DMS53 (cell line): ENCODE measurements around the gene RPL38.
A peak's percentile ranks its signal among the peaks of the same experiment; 100 is the strongest.

Source experiments
- DNase-seq: peaks from one replicate; lab custom pipeline; 2025; lab: John Stamatoyannopoulos, UW

Gene RPL38

DNA sequence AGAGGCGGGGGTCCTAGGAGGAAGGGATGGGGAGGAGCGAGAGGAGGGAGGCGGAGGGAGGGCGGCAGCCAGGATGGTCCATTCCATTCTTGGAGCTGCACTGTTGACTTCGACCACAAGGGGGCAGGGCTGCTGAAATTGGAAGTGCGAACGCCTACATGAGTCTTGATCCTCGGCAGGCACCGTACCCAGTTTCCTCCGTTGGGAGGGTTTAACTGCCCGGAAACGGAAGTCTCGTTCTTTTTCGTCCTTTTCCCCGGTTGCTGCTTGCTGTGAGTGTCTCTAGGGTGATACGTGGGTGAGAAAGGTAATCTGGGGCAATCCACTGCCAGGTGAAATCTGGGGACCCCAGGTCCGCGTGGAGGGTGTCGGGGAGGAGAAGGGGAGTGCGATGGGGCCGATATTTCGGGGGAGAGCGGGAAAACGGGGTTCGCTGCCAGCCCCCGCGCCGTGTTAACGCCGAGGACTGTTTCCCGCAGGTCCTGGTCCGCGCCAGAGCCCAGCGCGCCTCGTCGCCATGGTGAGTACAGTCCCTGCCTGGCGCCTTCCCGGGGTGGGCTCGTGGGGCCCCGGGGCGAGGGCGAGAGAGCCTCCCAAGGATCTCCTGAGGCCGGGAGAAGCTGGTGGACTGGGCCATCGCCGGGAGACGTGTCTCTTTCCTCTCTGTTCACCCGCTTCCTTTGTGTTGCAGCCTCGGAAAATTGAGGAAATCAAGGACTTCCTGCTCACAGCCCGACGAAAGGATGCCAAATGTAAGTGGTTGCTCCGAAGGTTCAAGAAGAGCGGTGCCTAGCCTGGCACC, at the start of gene RPL38:
Gene RPL38, plus strand, starts transcription at position 240 of the 802 bp plus-strand sequence. Its CDS starts 278 bp downstream, at position 518.
- DNase-seq, result peak; percentile 99

DNA sequence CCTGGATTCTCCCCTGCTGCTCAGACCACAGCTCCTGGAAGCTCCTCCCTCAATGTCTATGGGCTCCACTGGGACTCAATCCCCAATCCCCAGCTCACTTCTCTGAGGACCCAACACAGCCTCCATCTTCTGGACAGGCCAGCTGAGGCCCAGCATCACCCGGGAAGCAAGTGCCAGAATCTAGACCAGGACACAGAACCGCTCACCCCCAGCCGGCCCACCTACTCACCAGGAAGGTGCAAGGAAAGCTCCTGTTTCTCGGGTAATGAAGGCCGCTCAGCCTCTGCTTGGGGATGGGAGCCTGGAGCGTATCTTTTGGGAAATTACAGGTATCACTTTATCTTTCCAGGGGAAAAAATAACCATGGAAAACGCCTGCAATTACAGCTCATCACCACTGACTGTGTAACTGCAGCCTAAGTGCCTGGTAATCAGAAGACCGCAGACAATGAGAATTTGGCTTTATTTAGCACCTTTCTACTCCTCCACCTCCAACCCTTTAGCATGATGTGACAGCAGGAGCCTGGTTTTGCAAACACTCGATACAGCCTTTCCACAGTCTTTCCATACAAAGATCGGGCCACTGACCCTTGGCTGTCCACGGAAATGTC, 49.6 kb upstream of the RPL38 start:
- DNase-seq, result peak; percentile 24

DNA sequence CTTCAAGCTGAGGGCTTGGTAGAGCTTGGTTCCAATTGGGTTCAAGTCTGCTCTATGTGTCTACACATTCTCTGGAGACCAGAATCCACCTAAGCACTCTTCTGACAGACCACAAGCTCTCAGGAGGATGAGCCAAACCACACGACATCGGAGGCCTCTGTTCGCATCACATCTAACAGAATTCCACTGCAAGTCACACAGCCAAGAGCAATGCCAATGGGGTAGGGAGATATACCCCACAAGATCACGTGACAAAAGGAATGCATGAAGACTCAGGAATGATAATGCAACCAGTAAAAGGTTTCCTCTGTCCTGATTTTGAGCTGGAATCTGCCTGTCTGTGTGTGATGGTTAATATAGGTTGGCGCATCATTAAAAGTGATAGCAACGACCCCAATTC, 46.6 kb upstream of the RPL38 start:
- no peak for DNase-seq

DNA sequence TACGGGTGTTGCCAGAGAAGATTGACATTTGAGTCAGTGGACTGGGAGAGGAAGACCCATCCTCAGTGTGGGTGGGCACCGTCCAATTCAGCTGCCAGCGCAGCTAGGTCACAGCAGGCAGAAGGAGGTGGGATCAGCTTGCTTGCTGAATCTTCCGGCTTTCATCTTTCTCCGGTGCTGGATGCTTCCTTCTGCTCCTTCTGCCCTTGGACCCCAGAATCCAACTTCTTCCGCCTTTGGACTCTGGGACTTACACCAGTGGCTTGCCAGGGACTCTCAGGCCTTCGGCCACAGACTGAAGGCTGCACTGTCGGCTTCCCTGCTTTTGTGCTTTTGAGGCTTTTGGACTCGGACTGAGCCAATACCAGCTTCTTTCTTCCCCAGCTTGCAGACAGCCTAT, 46.1 kb upstream of the RPL38 start:
- no peak for DNase-seq

DNA sequence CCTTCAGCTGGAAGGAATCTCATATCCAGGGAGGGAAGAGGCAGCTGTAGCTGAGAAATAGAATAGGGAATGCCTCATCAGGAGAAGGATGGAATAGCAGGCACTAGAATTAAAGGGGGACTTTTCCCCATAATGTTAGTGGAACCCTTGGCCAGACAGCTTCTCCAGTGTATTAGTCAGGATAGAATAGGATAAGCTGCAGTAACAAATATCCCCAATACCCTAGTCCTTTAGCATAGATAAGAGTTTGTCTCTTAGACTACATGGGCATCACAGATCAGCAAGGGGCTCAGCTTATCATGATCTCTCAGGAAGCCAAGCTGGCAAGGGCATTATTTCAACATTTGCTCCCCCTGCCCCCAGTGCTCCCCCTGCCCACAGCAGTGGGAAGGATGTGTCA, 44.7 kb upstream of the RPL38 start:
- DNase-seq, result no peak

DNA sequence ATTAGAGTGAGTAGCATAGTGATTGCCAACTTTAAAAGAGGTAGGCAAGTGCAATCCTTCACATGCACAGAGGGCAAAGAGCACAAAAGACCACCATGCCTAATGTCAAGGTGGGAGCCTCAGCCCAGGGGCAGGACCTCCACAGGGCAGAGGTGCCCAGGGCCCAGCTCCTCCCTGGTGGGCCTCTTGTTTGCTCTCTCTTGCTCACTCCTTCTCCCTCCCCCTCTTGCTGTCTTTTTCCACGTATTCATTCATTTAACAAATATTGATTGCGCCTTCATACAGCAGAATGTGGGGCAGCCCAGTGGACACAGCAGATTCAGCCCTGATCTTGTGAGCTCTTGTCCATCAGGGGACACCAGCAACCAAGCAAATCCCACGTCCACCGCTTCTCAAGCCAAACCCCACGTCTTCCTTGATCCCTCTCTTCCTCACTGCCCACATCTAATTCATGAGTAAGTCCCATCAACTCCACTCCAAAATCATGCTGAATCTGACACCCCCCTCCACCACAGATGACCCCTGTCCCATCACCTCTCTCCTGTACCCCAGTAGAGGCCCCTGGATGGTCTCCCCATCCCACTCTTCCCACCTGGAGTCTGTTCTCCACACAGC, 44.1 kb upstream of the RPL38 start:
- no peak for DNase-seq

DNA sequence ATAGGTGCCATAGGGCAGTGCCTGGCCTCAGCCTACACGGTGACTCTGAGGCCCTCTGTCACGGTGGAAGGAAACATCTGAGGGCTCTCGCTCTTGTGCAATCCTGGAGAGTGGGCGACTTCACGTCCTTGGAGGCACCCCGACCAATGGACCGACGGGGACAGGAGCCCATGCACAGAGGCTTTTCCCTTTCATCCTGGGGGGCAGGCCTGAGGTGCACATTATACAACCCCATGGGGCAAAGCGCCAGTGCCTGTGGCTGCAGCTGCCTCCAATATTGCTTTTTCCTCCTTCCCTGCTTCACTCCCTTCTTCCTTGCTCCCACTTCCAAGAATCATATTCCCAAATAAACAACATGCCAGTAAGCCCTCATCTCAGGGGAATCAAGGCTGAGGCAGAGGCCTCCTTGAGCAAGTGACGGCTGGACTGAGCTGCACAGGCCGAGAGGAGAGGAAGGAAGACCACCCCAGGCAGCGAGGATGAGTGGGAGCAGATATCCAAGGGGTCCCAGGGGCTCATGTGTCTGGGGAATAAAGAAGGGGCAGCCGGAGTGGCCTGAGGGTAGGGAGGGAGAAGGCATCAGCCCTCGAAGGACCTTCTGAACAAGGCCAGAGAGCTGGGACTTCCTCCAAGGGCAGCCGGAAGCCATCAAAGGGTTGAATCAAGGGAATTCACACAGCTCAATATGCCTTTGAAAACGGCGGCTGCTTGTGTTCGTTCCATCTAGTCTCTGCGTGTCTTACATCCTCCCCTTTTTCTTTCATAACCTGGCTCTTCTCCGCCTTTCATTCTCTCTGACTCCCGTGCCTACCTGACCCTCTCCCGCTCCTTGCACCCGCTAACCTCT, 42.6 kb upstream of the RPL38 start:
- no peak for DNase-seq

DNA sequence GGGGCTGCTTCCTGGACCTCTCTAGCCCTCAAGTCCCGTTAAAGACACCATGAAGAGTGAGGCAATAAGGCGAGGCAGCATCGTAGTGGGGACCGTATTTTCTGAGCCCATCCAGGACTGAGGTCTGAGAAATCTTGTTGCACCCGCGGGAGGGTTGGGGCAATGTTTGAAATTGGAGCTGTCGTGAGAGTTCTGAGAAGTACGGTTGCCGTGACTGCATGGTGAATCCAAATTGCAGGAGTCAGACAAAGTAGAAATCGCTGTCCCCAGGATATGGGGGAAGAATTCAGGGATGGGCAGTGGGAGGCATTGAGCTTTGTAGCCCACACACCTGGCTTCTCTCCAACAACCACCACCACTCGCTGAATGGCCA, 42.0 kb upstream of the RPL38 start:
- DNase-seq, result no peak

DNA sequence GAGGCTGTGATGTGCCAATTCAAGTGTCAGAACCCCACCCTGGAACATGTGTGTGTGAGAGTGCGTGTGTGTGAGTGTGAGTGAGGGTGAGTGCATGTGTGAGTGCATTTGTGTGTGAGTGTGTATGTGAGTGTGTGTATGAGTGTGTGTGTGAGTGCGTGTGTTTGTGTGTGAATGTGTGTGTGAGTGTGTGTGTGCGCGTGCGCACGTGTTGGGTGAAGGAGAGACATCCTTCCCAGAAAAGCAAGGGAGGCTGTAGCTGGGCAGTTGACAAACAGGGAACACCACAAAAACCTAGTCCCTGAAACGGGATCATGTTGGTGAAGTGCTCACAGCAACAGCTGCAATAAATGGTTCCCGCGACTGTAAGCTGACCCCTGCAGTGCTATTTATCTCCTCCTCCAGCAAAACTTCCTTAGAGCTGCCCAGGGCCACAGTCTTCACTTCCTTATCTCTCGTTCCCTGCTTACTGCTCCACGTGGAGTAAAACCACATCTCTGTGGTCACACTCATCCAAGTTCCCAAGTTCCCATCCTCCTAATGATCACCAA, 40.1 kb upstream of the RPL38 start:
- peak; percentile 22 for DNase-seq

DNA sequence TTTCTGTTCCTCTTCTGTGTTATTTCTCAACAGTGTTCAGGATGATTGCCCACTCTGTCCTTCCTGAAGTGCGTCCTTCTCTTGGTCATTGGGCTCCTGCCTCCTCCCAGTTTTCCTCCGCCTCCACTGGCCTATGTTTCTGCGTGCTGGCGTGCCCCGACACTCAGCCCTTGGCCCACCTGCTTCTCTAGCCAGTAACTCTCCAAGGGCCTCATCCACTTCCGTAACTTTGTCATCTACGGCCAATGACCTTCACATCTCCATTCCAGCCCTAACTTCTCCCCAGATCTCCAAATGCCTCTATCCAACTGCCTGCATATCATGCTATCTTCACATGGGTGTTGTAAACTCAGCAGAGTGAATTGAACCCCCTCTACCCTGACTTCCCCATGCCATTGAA, 39.6 kb upstream of the RPL38 start:
- DNase-seq, result no peak

DNA sequence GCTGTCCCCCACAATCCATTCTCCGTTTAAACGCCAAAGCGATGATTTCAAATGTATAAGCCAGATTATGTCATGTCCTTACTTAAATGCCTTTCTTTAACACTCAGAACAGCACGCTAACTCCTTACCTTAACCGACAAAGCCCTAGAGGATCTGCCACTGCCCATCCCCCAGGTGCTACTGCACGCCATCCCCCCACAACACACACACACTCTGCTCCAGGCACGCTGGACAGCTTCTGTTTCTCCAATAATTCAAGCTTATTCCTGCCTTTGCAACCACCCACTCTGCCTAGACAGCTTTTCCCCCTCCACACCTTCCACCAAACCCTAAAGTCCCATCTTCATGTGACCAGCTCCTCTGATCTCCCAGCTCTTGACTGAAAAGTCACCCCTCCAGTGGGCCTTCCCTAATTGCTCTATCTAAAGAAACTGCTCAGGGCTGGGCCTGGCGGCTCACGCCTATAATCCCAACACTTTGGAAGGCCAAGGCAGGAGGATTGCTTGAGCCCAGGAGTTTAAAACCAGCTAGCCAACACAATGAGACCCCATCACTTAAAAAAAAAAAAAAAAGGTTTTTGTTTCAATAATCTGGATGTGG, 38.9 kb upstream of the RPL38 start:
- no peak for DNase-seq

DNA sequence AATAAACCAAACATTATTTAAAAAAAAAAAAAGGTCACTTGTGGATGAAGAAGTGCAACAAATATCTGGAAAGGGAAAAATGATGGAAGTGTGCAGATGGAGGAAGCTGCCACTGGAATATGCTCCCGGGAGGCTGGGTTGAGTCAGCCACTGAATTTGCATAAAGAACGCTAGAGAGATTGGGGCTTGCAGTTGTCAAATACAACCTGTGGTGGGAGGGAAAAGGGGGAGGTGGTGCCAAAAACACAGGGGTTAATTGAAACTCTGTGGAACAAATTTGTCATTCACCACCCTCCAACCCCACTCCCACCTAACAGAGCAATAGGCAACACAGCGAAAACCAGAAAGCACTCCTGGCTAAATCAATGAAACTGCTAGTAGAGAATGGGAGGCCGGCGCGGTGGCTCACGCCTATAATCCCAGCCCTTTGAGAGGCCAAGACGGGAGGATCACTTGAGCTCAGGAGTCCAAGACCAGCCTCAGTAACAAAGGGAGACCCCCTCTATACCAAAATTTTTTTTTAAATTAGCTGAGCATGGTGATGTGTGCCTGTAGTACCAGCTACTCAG, 37.6 kb upstream of the RPL38 start:
- DNase-seq, result no peak

DNA sequence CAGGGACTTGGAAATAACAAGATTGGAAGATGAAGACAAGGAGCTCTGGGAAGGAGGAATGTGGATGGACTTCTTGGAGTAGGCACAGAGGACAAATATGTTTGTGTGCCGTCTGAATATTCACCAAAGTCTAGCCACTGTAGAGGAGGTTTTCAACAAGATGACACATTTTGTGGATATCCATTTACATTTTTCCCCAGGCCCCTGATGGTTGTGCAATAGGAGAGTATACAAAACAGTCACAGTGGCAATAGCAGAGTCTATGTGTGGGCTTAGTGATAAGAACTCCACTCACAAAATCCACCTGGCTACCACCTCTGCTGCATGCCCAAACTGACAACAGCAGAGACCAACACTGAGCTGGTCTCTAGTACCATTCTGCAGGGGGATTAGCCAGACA, 32.6 kb upstream of the RPL38 start:
- no peak for DNase-seq

DNA sequence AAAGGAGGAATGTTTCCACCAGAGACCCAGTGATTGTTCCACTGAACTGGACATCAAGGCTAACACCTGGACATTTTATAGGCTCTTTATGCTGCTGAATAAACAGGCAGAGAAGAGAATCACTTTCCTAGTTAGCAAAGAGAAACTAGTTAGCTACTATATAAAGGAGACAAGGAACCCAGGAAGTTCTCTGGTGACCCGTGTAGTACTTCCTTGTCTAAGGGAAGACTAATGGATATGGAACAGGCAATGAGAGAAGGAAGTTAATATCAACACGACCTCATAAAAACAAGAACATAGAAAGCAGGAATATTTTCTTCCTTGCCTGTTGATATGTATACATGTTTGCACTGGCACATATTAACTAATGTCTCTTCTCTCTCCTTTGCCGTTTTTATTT, 30.8 kb upstream of the RPL38 start:
- peak; percentile 56 for DNase-seq

DNA sequence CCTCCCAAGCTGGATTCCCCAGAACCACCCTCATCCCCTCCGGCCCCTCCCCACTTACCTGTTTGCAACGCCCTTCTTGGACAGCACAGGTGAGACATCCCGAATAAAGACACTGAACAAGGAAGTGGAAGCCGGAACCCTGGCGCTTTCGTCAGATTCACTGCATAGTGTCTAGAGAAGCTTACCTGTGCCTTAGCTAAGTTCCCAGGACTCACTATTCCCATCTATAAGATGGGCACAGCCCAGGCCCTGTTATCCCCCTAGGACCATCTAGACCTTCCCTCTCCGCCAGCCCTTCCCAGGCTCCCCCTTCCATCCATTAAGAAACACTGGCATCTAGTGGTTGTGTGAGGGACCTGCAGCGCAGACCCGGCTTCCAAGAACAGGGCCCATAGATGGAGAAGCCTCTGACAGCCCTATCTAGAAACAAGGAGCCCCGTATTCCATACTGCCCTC, 26.9 kb upstream of the RPL38 start:
- peak; percentile 89 for DNase-seq

DNA sequence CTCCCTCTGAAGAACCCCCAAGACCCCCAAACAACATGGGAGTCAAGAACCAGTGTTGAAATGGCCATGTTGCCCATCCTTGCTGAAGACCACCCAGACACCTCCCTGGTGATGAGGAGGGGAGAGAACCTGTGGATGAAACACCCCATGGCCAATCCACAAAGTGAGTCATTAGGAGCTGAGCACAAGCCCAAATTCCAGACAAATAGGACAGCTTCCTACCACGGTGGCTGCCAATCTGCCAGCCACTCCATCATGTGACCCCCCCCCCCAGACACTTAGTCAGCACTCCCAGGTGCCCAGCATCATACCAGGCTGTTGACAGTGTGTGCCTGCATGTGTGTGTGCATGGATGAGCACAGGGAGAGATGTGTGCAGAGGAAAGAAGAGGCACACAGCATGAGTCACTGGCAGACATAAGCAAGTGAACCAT, 26.4 kb upstream of the RPL38 start:
- peak; percentile 74 for DNase-seq

DNA sequence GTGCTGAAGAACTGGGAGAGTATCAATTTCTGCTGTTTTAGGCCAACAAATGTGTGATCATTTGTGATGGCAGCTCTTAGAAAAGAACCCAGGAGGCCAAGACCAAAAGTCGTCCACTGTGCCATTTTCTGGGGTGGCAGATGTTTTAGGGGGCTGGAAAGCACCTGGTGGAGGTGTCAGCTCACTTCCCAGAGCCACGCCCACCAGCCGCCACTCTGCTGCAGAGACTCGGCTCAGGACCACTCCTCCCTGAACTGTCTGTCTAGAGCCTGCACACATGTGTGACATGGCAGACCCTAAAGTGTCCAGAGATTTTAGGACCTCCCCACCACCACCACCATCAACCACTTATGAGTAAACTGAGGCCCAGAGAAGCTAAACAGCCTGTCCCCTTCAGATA, 23.9 kb upstream of the RPL38 start:
- DNase-seq, result no peak

DNA sequence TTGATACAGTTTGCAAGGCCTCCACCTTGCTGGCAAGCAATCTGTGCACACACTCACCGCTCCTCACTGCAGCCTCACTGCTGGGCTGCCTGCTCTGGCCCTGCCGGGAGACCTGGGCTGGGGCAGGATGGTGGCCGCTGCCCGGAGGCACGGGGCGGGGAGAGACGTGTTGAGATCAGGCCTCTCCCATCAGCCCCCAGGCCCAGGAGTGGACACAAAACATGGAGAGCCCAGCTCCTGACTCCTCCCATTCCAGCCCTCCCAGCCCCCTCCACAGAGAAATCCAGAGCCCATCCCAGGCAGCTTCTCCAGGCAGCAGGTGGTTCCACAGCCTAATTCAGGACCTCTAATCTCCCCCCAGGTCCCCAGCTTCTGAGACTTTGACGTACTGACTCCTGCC, 23.1 kb upstream of the RPL38 start:
- no peak for DNase-seq

DNA sequence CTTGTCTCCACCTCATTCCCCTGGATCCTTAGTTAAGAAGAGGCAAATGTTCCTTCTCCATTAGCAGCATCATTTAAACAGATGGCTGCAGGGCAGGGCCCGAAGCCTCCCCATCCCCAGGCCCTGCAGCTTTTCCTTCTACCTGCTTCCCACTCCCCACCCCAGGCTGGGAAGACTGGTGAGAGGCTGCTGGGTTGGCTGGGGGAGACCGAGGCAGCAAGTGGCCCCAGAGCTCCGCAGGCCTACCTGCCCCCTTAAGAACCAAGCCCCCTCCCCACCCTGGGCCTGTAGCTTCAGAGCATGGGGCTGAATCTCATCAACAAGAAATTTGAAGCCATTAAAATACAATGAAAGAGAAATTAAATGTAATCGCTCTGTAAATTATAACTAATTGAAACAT, 22.1 kb upstream of the RPL38 start:
- no peak for DNase-seq

DNA sequence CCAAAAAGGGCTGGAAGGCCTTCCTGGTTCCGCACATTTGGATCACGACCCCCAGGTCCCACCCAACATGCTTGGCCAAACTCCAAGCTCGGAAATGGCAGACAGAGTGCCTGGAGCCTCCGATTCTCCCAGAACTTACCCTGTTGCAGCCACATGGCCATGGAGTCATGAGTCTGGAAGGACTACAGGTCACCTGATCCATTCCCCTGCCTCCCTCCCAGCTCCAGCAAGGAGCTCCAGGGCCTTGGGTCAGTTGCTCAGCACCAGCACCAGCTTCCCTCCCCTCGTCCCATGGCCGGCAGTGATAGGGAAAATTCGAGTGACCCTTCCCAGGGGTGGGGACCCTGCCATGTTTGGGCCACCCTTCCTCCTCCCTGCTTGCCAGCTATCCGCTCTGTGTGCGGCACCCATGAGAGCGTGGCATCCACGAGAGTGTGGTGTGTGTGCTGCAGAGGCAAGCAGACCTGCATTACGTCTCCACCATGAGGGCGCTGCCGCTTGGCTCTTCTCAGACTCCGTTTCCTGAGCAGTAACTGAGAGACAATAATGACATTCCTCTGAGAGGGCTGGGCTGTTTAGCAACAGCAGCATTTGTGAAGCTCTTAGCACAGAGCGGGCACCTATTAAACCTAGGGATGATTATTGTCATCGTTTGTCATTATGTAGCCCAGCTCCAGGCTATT, 21.3 kb upstream of the RPL38 start:
- DNase-seq, result no peak

DNA sequence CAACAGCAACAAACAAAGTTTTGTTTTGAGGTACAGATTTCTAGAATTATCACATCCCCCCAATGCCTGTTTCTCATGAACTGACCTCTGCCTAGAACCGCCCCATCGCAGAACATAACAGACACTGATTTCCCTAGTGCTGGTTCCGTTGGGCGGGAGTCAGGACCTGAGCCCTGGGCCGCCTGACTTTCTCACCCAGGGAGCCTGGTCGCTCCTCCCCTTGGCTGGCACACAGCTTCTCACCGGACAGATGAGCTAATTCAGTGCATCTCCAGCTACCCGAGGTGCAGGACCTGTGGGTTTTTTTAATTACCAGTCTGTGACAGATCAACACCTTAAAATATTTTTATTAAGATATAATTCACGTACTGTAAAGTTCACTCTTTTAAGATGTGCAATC, 20.1 kb upstream of the RPL38 start:
- no peak for DNase-seq
